GM23248 (cell line): Measurements from ENCODE around the gene IER3.

Experiments
- EZH2 ChIP-seq: fragments of 200-600 bp; sonication (generic); IDR thresholded peaks from 2 replicates; pipeline ENCODE4 v1.6.1; 2018; ENCODE audit warnings: antibody characterized with exemption, mild to moderate bottlenecking; ENCODE audit not compliant: insufficient read depth, poor library complexity, severe bottlenecking
- EZH2phosphoT487 ChIP-seq: fragments of 200-600 bp; sonication (generic); IDR thresholded peaks from 2 replicates; pipeline ENCODE4 v1.6.1; 2018; ENCODE audit warnings: antibody characterized with exemption, moderate library complexity, mild to moderate bottlenecking, low read depth; ENCODE audit not compliant: insufficient read depth

DNA sequence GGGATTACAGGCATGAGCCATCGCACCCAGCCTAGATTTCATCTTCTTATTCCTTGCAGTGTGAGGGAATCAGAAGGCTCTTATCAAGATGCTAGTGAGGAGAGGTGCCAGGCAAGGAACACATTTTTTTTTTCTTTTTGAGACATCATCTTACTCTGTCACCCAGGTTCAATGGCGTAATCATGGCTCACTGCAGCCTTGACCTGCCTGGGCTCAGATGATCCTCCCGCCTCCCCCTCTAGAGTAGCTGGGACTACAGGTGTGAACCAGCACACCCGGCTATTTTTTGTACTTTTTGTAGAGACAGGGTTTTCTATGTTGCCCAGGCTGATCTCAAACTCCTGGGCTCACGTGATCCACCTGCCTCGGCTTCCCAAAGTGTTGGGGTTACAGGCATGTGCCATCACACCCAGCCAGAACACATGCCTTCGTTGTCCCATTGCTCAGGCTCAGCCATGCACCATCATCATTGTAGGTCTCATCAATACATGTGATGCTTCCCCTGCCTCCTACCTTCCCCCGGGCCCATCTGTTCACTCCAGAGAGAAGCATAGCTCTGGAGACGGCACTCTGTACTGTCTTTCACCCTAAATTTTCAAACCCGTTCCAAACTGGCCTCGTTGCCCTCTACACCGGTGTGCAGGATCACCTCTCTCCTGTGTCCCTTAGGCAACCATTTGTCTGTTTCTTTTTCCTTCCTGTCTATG, 12.0 kb downstream of the IER3 start:
- no peak for TF ChIP-seq EZH2phosphoT487
- no peak for TF ChIP-seq EZH2
